ENCODE measurements around the gene ALAS1. TPM values are rescaled to one million over a fixed set of nuclear protein-coding genes. Genes with fewer than 3 reads are reported as not detected.

Gene ALAS1
- total and polyA plus RNA-seq, 2 experiments from 2014 or later = 17.8 to 42.8 TPM

GRCh38 chr3:52195291-52195597, 2.7 kb upstream of the ALAS1 start (continued):
- no peak for TF ChIP-seq ZNF462 (CRISPR knock-in tag; IDR thresholded peaks at IDR 0.05)
- no peak for TF ChIP-seq ZNF331 (CRISPR knock-in tag; IDR thresholded peaks at IDR 0.05; ENCODE audit: low read depth)

- no peak overlapping the region for H3K27ac Mint-ChIP-seq
- Histone ChIP-seq H3K4me2 (no peak overlapping the region), H3K27me3 (ENCODE audit: insufficient read depth) (no peaks in the 10 kb centered on the region), H2AFZ (no peak overlapping the region), H3K4me1 (ENCODE audit: insufficient read depth) (peaks cover 10% of the 10 kb centered on the region), H3K79me2 (replicated peaks; ENCODE audit: insufficient read depth) (peaks cover 12% of the 10 kb centered on the region), H3K27ac (ENCODE audit: low read depth) (no peak overlapping the region), H3K4me3 (no peak overlapping the region), H4K20me1 (replicated peaks; ENCODE audit: insufficient read depth) (peaks cover 3% of the 10 kb centered on the region; the same call in 1 of the 2 replicates), H3K9me2 (ENCODE audit: insufficient read depth) (no peaks in the 10 kb centered on the region), H3F3A (replicated peaks; ENCODE audit: low read depth) (peaks cover 7% of the 10 kb centered on the region; the same call in 1 of the 2 replicates), H3K36me3 (ENCODE audit: insufficient read depth) (peaks cover 17% of the 10 kb centered on the region)
- H3K36me3 Mint-ChIP-seq (ENCODE audit: low read depth) = peaks cover 10% of the 10 kb centered on the region
- no peak for ATAC-seq
- no peak overlapping the region for H3K4me3 Mint-ChIP-seq
- H3K4me1 Mint-ChIP-seq = peaks cover 17% of the 10 kb centered on the region
- no peak for TF ChIP-seq EZH2 (IDR thresholded peaks at IDR 0.05; ENCODE audit: low read depth, unreplicated experiment)
- no peak for TF ChIP-seq POLR2AphosphoS5 (IDR thresholded peaks at IDR 0.05; ENCODE audit: low read depth)
- TF ChIP-seq CREB1 (CRISPR knock-in tag; IDR thresholded peaks at IDR 0.05; ENCODE audit: low read depth) = no peak
- TF ChIP-seq ZNF462 (CRISPR knock-in tag; IDR thresholded peaks at IDR 0.05) = no peak
- TF ChIP-seq ZNF331 (CRISPR knock-in tag; IDR thresholded peaks at IDR 0.05; ENCODE audit: low read depth) = no peak
- no peak for TF ChIP-seq ZNF114 (CRISPR knock-in tag; IDR thresholded peaks at IDR 0.05)
- TF ChIP-seq JUNB (IDR thresholded peaks at IDR 0.05; ENCODE audit: unreplicated experiment) = no peak
- H3K9me3 Mint-ChIP-seq = peaks cover 4% of the 10 kb centered on the region; the same call in 1 of the 3 replicates
- peaks cover 20% of the 10 kb centered on the region for H3K27me3 Mint-ChIP-seq (ENCODE audit: insufficient read depth, low read depth, poor library complexity)
- DNase-seq (ENCODE audit: low spot score) = no peak
Measured at GRCh38 chr3:52195823-52196331, 2.1 kb upstream of the ALAS1 start.

Measured in GM23338 (cell line).